SK-N-SH treated with all-trans-retinoic acid at 6 μM for 48 hours (cell line): ENCODE data around the gene SLC37A1.

ENCODE experiments used
- CREB5 ChIP-seq: fragments of 250-450 bp; sonication (Bioruptor Pico); IDR thresholded peaks from 2 replicates; pipeline ENCODE4 v1.5.1; 2020; ENCODE audit warnings: low read depth, mild to moderate bottlenecking, moderate library complexity
- OSR1 ChIP-seq: fragments of 250-450 bp; sonication (Bioruptor Pico); IDR thresholded peaks from 2 replicates; pipeline ENCODE4 v1.8.0; 2022; ENCODE audit warnings: moderate library complexity, mild to moderate bottlenecking, inconsistent platforms
- PATZ1 ChIP-seq: fragments of 250-450 bp; sonication (Bioruptor Pico); IDR thresholded peaks from 2 replicates; pipeline ENCODE4 v1.8.0; 2020; ENCODE audit warnings: mild to moderate bottlenecking, moderate library complexity, borderline replicate concordance
- RARB ChIP-seq: fragments of 250-450 bp; sonication (Bioruptor Pico); IDR thresholded peaks from 2 replicates; pipeline ENCODE4 v1.8.0; 2021; ENCODE audit warnings: mild to moderate bottlenecking, moderate library complexity
- ZC3H10 ChIP-seq: fragments of 250-450 bp; sonication (Bioruptor Pico); IDR thresholded peaks from 2 replicates; pipeline ENCODE4 v1.5.1; 2021; ENCODE audit warnings: mild to moderate bottlenecking, moderate library complexity
- ZFP3 ChIP-seq: fragments of 250-450 bp; sonication (Bioruptor Pico); IDR thresholded peaks from 2 replicates; pipeline ENCODE4 v1.5.0; 2020; ENCODE audit warnings: mild to moderate bottlenecking, moderate library complexity
- ZFP30 ChIP-seq: fragments of 450-650 bp; formaldehyde crosslinking; IDR thresholded peaks from 2 replicates; pipeline ENCODE4 v1.5.0; 2022; ENCODE audit warnings: mild to moderate bottlenecking, moderate library complexity

- TF ChIP-seq RARB (CRISPR knock-in tag) (no peak), PATZ1 (CRISPR knock-in tag) (no peak), ZFP3 (no peak), ZC3H10 (CRISPR knock-in tag) (no peak), OSR1 (no peak), ZFP30 (no peak), CREB5 (no peak)
These were observed 79.6 kb downstream of the SLC37A1 start for GRCh38 chr21:42593007-42593814.
